ENCODE results near the gene C11orf24.
A peak's percentile ranks its signal among the peaks of the same experiment; 100 is the strongest.
"Not testable (repeated sequence)": the region's sequence is repeated elsewhere in the genome, so short reads cannot be mapped to it uniquely, and the experiment has no call there.

The C11orf24 gene

DNA sequence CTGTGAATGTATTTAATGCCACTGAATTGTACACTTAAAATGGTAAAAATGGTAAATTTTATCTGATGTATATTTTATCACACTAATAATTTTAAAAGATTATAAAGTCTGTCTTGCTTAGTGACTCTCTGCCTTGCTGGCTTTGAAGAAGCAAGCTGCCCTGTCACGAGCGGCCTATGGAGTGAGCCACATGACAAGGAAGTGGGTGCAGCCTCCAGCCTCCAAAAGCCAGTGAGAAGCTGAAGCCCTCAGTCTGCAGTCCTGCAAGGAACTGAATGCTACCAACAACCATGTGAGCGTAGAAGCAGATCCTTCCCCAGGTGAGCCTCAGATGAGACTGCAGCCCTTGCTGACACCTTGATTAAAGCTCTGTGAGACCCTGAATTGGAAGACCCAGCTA is 20.0 kb downstream of the C11orf24 start:
- DNase-seq (ENCODE audit: low read depth) = no peak

DNA sequence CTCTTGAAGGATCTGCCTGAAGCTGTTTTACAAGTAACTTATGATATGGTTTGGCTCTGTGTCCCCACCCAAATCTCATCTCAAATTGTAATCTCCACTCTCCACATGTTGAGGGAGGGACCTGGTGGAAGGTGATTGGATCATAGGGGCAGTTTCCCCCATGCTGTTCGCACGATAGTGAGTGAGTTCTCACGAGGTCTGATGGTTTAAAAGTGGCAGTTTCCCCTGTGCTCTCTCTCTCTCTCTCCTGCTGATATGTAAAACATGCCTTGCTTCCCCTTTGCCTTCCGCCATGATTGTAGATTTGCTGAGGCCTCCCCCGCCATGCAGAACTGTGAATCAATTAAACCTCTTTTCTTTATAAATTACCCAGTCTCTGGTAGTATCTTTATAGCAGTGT is 26.9 kb downstream of the C11orf24 start:
- DNase-seq (ENCODE audit: low read depth) = not testable (repeated sequence)

- not testable (repeated sequence) for DNase-seq (ENCODE audit: low read depth)
These were observed 27.9 kb downstream of the C11orf24 start for GRCh38 chr11:68243847-68244246.

DNA sequence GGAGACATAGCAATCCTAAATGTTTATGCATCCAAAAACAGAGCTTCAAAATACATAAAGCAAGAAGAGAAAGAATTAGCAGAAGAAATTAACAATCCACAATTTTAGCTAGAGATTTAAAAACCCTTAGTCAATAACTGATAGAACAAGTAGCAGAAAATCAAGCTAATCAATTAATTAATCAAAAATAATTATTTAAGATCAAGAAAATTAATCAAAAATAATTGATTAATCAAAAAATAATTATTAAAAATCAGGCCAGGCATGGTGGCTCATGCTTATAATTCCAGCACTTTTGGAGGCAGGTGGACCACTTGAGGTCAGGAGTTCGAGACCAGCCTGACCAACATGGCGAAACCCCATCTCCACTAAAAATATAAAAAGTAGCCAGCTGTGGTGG is 29.2 kb downstream of the C11orf24 start:
- DNase-seq (ENCODE audit: low read depth) = no peak

GRCh38 chr11:68231621-68232020 is 40.2 kb downstream of the C11orf24 start:
- no peak for DNase-seq (ENCODE audit: low read depth)

GRCh38 chr11:68229601-68230000 is 42.2 kb downstream of the C11orf24 start:
- DNase-seq (ENCODE audit: low read depth) = no peak

GRCh38 chr11:68226421-68226820 is 45.4 kb downstream of the C11orf24 start:
- DNase-seq (ENCODE audit: low read depth) = no peak

GRCh38 chr11:68224606-68225005 is 47.2 kb downstream of the C11orf24 start:
- no peak for DNase-seq (ENCODE audit: low read depth)

- no peak for DNase-seq (ENCODE audit: low read depth)
These were observed 48.5 kb downstream of the C11orf24 start for GRCh38 chr11:68223275-68223674.

DNA sequence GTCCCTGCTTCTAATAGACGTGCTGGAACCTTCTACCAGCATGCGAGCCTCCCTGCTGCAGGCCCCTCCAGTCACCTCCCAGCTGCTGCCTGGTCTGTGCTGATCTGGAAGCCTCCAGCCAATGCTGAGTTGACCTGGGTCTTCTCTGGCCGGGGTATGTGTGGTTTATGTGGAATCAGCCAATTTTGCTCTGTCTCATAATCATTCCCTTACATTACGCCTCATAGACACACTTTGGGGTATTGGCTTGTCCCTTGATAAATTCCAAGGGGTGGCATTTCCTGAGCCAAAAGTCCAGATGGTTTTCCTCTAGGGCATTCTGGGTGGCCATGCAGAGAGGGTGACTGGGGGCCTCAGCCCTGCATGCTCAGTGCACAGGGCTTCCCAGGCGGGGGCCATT is 50.4 kb downstream of the C11orf24 start:
- no peak for DNase-seq (ENCODE audit: low read depth)

- DNase-seq (ENCODE audit: low read depth) = no peak
These were observed 55.4 kb downstream of the C11orf24 start for GRCh38 chr11:68216171-68216938.

DNA sequence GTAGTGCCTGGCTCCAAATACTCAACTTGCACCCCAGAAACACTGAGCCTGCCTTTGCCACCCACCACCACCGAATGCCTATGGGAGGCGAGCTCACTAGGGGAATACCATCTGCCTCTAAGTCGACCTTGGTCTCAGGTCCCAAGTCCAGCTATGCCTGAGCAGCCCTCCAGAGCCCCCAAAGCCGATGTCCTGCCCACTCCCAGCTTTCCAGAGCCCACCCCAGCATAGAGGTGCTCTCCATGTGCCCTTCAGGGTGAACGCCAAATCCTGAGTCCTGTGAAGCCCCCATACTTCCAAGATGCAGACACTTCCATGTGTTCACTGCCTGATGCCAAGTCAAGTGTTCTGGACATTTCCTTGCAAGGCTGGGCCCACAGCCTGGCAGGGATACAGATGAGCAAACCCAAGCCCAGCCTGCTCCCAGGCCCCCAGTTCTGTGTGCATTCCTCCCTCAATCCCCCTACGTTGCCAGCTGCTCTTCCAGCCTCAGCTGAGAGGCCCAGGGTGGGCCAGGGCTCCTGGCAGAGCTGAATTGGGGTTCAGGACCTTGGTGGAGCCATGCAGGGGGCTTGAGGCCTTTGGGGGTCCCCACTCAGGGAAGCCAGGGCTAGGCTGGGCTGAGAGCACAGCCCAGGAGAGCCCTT is 56.1 kb downstream of the C11orf24 start:
- no peak for DNase-seq (ENCODE audit: low read depth)

DNA sequence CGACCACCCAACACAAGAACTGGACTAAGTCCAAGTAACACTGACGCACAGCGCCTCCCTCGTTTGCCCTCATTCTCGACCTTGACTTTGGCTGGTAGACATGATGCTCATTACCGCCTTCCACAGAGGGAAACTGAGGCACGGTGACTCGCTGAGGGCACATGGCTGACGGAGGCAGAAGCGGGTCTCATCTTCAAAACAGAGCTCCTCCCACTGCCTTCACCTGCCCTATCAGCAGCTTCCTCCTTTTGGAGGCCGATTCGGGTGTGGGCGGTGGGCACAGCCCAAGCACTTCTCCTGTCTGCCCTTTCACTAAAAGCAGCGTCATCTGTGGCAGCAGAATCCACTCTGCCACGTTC is 56.7 kb downstream of the C11orf24 start:
- DNase-seq (ENCODE audit: low read depth) = no peak

- no peak for DNase-seq (ENCODE audit: low read depth)
These were observed 57.3 kb downstream of the C11orf24 start for GRCh38 chr11:68214173-68215086.

DNA sequence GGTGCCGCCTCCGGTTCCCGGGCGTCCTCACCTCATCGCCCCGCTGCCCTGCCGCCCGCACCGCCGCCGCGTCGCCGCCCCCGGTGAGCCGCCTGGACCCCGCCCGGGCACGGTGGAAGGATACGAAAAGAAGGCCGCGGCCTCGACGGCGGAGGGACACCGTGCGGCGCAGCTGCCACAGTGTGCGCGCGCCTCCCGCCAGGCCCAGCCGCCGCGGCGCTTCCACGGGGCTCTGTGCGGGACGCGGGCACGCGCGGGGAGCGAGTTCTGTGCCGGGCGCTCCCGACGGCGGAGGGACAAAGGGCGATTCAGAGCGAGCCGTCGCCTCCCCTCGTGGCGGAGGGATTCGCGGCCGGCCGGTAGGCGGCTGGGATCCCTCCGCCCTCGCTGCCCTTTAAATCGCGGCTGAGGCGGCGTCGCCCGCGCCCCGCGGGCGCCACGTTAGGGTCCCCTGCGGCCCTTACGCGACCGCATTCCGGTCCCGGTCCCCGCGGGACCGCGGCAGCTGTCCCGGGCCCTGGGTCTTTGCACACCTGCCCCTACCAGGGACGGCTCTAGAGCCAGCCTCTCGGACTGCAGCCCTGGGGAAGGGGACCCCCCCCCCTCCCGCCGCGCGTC is 58.1 kb downstream of the C11orf24 start:
- peak; percentile 96 for DNase-seq (ENCODE audit: low read depth)

DNA sequence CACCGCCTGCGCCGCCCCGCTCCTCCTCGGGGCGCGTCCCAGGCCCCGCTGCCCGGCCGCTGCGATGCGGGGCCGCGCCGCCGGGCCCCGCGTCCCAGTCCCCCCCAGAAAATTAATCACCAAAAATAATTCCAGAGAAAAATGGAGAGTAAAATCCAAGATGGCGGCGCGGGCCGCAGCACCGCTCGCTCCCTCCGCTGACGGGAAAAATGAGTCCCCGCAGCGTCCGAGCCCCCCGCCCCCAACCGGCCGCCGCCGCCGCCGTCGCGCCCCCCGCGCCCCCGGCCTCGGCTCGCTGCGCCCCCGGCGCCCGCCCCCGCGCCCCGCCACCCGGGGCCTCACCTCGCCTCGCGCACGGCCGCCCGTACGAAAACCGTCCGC is 58.6 kb downstream of the C11orf24 start, which contains the start of gene KMT5B:
Gene KMT5B (minus strand): TSS at position 162 of the 381 bp plus-strand sequence. CDS start 23,220 bp downstream, outside the sequence.
- peak; percentile 55 for DNase-seq (ENCODE audit: low read depth)

DNA sequence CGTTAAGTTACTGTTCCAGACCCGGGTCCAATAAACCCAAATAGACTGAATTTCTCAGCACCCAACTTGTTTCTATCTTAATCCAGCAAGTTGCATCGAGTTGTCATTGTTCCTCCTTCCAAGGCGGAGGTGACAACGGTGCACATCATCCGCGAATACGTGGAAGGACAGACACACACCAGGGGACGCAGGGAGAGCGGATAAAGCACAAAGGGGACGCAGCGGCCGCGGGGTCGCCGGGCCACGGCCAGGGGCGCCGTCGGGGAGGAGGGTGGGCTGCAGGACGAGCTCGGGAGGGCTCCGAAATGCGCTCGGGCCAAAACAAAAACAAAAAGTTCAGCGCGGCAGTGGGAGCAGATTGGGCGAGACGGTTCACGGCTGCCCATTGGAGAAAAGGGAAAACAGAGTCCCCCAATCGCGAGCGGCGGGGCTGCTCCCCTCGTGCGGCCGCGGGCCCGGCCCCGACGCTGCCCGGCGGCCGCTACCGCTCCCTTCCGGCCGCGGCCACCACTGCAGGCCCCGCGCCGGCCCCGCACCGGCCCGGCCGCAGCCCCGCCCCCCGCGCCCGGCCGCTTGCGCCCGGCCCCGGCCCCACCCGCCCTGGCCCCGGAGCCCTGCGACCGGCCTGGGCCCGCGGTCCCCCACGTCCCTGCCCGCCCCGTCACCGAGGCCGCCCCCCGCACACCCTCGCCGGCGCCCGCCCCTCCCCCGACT is 59.2 kb downstream of the C11orf24 start:
- peak; percentile 71 for DNase-seq (ENCODE audit: low read depth)

GRCh38 chr11:68211546-68211945 is 60.2 kb downstream of the C11orf24 start:
- DNase-seq (ENCODE audit: low read depth) = no peak
